GM23338 (cell line): ENCODE measurements around the gene RTKN. TPM values are rescaled to one million over a fixed set of nuclear protein-coding genes. Genes with fewer than 3 reads are reported as not detected.

Experiments used
- ATAC-seq: fragments of 200-7000 bp; cut with Tn5 transposase; 3 replicates; pipeline ENCODE4 v1.9.1; 2020
- DNase-seq: peaks from one replicate; pipeline ENCODE4 v3.0.0-alpha.2; 2015; ENCODE audit warnings: low spot score
- H2AFZ ChIP-seq: fragments of 200-600 bp; sonication (generic); 2 replicates; pipeline ENCODE4 v1.8.0; 2016; ENCODE audit warnings: antibody characterized with exemption, mild to moderate bottlenecking, moderate library complexity
- H3F3A ChIP-seq: fragments of 200-600 bp; sonication (generic); replicated peaks from 2 replicates; pipeline ENCODE4 v1.8.0; 2017; ENCODE audit warnings: antibody characterized with exemption, mixed run types, low read depth
- H3K27ac ChIP-seq: fragments of 200-600 bp; sonication (generic); 2 replicates; pipeline ENCODE4 v1.6.1; 2016; ENCODE audit warnings: low read depth
- H3K27me3 ChIP-seq: fragments of 200-600 bp; sonication (generic); 2 replicates; pipeline ENCODE4 v1.8.0; 2016; ENCODE audit warnings: mild to moderate bottlenecking, mixed run types, moderate library complexity; ENCODE audit not compliant: insufficient read depth
- H3K36me3 ChIP-seq: fragments of 200-600 bp; sonication (generic); 2 replicates; pipeline ENCODE4 v1.8.0; 2016; ENCODE audit warnings: mild to moderate bottlenecking; ENCODE audit not compliant: insufficient read depth
- H3K4me1 ChIP-seq: fragments of 200-600 bp; sonication (generic); 2 replicates; pipeline ENCODE4 v1.8.0; 2016; ENCODE audit warnings: mild to moderate bottlenecking, moderate library complexity; ENCODE audit not compliant: insufficient read depth
- H3K4me2 ChIP-seq: fragments of 200-600 bp; sonication (generic); 2 replicates; pipeline ENCODE4 v1.7.1; 2017; ENCODE audit warnings: mixed run types
- H3K4me3 ChIP-seq: fragments of 200-600 bp; sonication (generic); 2 replicates; pipeline ENCODE4 v1.6.1; 2016; ENCODE audit warnings: mixed run types
- H3K79me2 ChIP-seq: fragments of 200-600 bp; sonication (generic); replicated peaks from 2 replicates; pipeline ENCODE4 v1.8.0; 2017; ENCODE audit warnings: mild to moderate bottlenecking; ENCODE audit not compliant: insufficient read depth
- H3K9me2 ChIP-seq: fragments of 200-600 bp; sonication (generic); 2 replicates; pipeline ENCODE4 v1.8.0; 2017; ENCODE audit not compliant: insufficient read depth
- H4K20me1 ChIP-seq: fragments of 200-600 bp; sonication (generic); replicated peaks from 2 replicates; pipeline ENCODE4 v1.8.0; 2017; ENCODE audit warnings: mild to moderate bottlenecking; ENCODE audit not compliant: insufficient read depth
- H3K27ac Mint-ChIP-seq: 2 replicates; pipeline ENCODE4 v1.8.0; 2020; ENCODE audit warnings: inconsistent platforms, mild to moderate bottlenecking, moderate library complexity, mixed read lengths
- H3K27me3 Mint-ChIP-seq: 3 replicates; pipeline ENCODE4 v1.8.0; 2022; ENCODE audit warnings: low read depth, mild to moderate bottlenecking, moderate library complexity, mixed read lengths, inconsistent platforms; ENCODE audit not compliant: insufficient read depth, poor library complexity
- H3K36me3 Mint-ChIP-seq: 3 replicates; pipeline ENCODE4 v1.8.0; 2021; ENCODE audit warnings: low read depth, mild to moderate bottlenecking, inconsistent platforms, moderate library complexity, mixed read lengths
- H3K4me1 Mint-ChIP-seq: 3 replicates; pipeline ENCODE4 v1.8.0; 2020; ENCODE audit warnings: mild to moderate bottlenecking, inconsistent platforms, mixed read lengths
- H3K4me3 Mint-ChIP-seq: 3 replicates; pipeline ENCODE4 v1.8.0; 2021; ENCODE audit warnings: moderate library complexity, mild to moderate bottlenecking, inconsistent platforms, mixed read lengths
- H3K9me3 Mint-ChIP-seq: 3 replicates; pipeline ENCODE4 v1.8.0; 2020; ENCODE audit warnings: moderate library complexity, mild to moderate bottlenecking, inconsistent platforms, mixed read lengths
- CREB1 ChIP-seq: fragments of 250-450 bp; sonication (Bioruptor Pico); IDR thresholded peaks from 2 replicates; pipeline ENCODE4 v1.5.0; 2020; ENCODE audit warnings: low read depth, mild to moderate bottlenecking, moderate library complexity
- EZH2 ChIP-seq: fragments of 200-600 bp; sonication (generic); IDR thresholded peaks from one replicate; pipeline ENCODE4 v1.8.0; 2017; ENCODE audit warnings: antibody characterized with exemption, mild to moderate bottlenecking, low read depth; ENCODE audit not compliant: unreplicated experiment
- STAT1 ChIP-seq: IDR thresholded peaks from one replicate; pipeline ENCODE4 v1.6.1; 2016; ENCODE audit warnings: antibody characterized with exemption; ENCODE audit not compliant: unreplicated experiment
- ZNF114 ChIP-seq: fragments of 250-450 bp; sonication (Bioruptor Pico); IDR thresholded peaks from 2 replicates; pipeline ENCODE4 v1.5.0; 2020; ENCODE audit warnings: mild to moderate bottlenecking, moderate library complexity
- ZNF331 ChIP-seq: fragments of 250-450 bp; sonication (Bioruptor Pico); IDR thresholded peaks from 2 replicates; pipeline ENCODE4 v1.5.0; 2020; ENCODE audit warnings: low read depth, mild to moderate bottlenecking, moderate library complexity
- polyA plus RNA-seq: library from polyadenylated mRNA; unstranded; fragments of >200 nt; fragmentation: Nextera tagmentation; extraction: Ambion mirVana; gene quantifications from 2 replicates; pipeline ENCODE4 v1.2.1, GENCODE V29; 2016
- total RNA-seq: library from RNA; depleted of rRNA; stranded (reverse); fragments of >200 nt; shearing (Covaris generic); gene quantifications from 2 replicates; pipeline ENCODE4 v1.2.3, GENCODE V29; 2014
- TF ChIP-seq, protein P1 (sequence below): fragments of 250-450 bp; sonication (Bioruptor Pico); IDR thresholded peaks from 2 replicates; pipeline ENCODE4 v1.5.0; 2020; ENCODE audit warnings: mild to moderate bottlenecking, moderate library complexity
- TF ChIP-seq, protein P2 (sequence below): IDR thresholded peaks from 2 replicates; pipeline ENCODE4 v1.6.1; 2016; ENCODE audit warnings: antibody characterized with exemption
- TF ChIP-seq, protein P3 (sequence below), 2 experiments: fragments of 200-600 bp in 1 of 2; sonication (generic) in 1 of 2; conservative IDR thresholded peaks; 2 replicates each; pipeline versions ENCODE4 v1.5.1 to v1.6.1; 2016 to 2017; ENCODE audit warnings: antibody characterized with exemption in 2 of 2, low read depth in 2 of 2, mild to moderate bottlenecking in 2 of 2, moderate library complexity in 1 of 2
- TF ChIP-seq, protein P4 (sequence below): IDR thresholded peaks from one replicate; pipeline ENCODE4 v1.6.1; 2018; ENCODE audit warnings: antibody characterized with exemption; ENCODE audit not compliant: unreplicated experiment

The RTKN gene
- total and polyA plus RNA-seq, 2 experiments from 2014 or later, result 24.5 to 50.0 TPM

DNA sequence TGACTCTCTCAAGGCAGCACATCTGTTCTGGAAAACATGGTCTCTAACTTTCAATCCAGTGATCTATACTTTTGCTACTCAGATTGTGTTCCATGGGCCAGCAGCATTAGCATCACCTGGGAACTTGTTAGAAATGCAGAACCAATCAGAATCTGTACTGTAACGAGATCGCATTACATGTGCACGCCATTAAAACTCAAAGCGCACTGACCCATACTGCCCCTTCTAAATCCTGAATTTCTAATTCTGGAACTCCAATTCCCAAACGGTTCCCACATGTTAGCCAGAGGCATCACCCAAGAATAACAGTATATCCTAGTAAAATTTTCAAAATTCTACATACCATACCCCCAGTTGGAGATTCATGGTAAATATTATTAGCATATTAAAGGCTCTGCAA, 51.1 kb downstream of the RTKN start (continued):
- TF ChIP-seq, protein P1, sequence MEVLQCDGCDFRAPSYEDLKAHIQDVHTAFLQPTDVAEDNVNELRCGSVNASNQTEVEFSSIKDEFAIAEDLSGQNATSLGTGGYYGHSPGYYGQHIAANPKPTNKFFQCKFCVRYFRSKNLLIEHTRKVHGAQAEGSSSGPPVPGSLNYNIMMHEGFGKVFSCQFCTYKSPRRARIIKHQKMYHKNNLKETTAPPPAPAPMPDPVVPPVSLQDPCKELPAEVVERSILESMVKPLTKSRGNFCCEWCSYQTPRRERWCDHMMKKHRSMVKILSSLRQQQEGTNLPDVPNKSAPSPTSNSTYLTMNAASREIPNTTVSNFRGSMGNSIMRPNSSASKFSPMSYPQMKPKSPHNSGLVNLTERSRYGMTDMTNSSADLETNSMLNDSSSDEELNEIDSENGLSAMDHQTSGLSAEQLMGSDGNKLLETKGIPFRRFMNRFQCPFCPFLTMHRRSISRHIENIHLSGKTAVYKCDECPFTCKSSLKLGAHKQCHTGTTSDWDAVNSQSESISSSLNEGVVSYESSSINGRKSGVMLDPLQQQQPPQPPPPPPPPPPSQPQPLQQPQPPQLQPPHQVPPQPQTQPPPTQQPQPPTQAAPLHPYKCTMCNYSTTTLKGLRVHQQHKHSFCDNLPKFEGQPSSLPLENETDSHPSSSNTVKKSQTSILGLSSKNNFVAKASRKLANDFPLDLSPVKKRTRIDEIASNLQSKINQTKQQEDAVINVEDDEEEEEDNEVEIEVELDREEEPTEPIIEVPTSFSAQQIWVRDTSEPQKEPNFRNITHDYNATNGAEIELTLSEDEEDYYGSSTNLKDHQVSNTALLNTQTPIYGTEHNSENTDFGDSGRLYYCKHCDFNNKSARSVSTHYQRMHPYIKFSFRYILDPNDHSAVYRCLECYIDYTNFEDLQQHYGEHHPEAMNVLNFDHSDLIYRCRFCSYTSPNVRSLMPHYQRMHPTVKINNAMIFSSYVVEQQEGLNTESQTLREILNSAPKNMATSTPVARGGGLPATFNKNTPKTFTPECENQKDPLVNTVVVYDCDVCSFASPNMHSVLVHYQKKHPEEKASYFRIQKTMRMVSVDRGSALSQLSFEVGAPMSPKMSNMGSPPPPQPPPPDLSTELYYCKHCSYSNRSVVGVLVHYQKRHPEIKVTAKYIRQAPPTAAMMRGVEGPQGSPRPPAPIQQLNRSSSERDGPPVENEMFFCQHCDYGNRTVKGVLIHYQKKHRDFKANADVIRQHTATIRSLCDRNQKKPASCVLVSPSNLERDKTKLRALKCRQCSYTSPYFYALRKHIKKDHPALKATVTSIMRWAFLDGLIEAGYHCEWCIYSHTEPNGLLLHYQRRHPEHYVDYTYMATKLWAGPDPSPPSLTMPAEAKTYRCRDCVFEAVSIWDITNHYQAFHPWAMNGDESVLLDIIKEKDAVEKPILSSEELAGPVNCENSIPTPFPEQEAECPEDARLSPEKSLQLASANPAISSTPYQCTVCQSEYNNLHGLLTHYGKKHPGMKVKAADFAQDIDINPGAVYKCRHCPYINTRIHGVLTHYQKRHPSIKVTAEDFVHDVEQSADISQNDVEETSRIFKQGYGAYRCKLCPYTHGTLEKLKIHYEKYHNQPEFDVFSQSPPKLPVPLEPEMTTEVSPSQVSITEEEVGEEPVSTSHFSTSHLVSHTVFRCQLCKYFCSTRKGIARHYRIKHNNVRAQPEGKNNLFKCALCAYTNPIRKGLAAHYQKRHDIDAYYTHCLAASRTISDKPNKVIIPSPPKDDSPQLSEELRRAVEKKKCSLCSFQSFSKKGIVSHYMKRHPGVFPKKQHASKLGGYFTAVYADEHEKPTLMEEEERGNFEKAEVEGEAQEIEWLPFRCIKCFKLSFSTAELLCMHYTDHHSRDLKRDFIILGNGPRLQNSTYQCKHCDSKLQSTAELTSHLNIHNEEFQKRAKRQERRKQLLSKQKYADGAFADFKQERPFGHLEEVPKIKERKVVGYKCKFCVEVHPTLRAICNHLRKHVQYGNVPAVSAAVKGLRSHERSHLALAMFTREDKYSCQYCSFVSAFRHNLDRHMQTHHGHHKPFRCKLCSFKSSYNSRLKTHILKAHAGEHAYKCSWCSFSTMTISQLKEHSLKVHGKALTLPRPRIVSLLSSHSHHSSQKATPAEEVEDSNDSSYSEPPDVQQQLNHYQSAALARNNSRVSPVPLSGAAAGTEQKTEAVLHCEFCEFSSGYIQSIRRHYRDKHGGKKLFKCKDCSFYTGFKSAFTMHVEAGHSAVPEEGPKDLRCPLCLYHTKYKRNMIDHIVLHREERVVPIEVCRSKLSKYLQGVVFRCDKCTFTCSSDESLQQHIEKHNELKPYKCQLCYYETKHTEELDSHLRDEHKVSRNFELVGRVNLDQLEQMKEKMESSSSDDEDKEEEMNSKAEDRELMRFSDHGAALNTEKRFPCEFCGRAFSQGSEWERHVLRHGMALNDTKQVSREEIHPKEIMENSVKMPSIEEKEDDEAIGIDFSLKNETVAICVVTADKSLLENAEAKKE (CRISPR knock-in tag), result no peak

DNA sequence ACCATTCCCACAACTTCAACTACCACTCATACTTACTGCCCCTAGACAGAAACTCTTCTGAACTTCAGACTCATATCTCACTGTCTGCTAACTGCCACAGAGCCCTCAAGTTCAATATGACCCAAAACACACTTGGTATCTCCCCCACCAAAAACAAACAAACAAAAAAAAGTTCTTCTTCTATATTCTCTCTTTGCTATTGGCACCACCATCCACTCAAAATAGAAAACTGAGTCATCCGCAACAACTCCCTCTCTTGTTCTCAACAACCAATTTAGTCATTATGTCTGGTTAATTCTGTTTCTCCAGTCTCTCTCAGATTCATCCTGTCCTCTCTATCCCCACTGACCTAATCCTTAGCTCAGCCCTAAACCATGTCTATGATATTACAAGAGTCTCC, 54.4 kb downstream of the RTKN start:
- DNase-seq (no peak), ATAC-seq (no peak)
- H3K4me3 ChIP-seq, result no peak overlapping the region
- H3F3A ChIP-seq, result no peaks in the 10 kb centered on the region
- no peaks in the 10 kb centered on the region for H3K27me3 ChIP-seq
- H4K20me1 ChIP-seq, result peaks cover 38% of the 10 kb centered on the region
- no peak overlapping the region for H2AFZ ChIP-seq
- H3K36me3 ChIP-seq, result peaks cover 3% of the 10 kb centered on the region; the same call in 1 of the 2 replicates
- peaks cover 12% of the 10 kb centered on the region for H3K4me1 ChIP-seq
- H3K9me2 ChIP-seq, result no peaks in the 10 kb centered on the region
- no peak overlapping the region for H3K27ac ChIP-seq
- peaks cover 87% of the 10 kb centered on the region for H3K79me2 ChIP-seq
- H3K27me3 Mint-ChIP-seq, result peaks cover 3% of the 10 kb centered on the region
- H3K4me2 ChIP-seq, result no peak overlapping the region
- no peak overlapping the region for H3K4me3 Mint-ChIP-seq
- H3K4me1 Mint-ChIP-seq, result peaks cover 10% of the 10 kb centered on the region; the same call in 2 of the 3 replicates
- no peaks in the 10 kb centered on the region; the same call in 2 of the 3 replicates for H3K36me3 Mint-ChIP-seq
- no peak overlapping the region for H3K27ac Mint-ChIP-seq
- no peaks in the 10 kb centered on the region for H3K9me3 Mint-ChIP-seq
- TF ChIP-seq, protein P2, sequence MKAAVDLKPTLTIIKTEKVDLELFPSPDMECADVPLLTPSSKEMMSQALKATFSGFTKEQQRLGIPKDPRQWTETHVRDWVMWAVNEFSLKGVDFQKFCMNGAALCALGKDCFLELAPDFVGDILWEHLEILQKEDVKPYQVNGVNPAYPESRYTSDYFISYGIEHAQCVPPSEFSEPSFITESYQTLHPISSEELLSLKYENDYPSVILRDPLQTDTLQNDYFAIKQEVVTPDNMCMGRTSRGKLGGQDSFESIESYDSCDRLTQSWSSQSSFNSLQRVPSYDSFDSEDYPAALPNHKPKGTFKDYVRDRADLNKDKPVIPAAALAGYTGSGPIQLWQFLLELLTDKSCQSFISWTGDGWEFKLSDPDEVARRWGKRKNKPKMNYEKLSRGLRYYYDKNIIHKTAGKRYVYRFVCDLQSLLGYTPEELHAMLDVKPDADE, result no peak
- TF ChIP-seq ZNF331 (no peak), CREB1 (no peak), EZH2 (no peak), STAT1 (no peak), ZNF114 (CRISPR knock-in tag) (no peak)
- TF ChIP-seq, protein P3, sequence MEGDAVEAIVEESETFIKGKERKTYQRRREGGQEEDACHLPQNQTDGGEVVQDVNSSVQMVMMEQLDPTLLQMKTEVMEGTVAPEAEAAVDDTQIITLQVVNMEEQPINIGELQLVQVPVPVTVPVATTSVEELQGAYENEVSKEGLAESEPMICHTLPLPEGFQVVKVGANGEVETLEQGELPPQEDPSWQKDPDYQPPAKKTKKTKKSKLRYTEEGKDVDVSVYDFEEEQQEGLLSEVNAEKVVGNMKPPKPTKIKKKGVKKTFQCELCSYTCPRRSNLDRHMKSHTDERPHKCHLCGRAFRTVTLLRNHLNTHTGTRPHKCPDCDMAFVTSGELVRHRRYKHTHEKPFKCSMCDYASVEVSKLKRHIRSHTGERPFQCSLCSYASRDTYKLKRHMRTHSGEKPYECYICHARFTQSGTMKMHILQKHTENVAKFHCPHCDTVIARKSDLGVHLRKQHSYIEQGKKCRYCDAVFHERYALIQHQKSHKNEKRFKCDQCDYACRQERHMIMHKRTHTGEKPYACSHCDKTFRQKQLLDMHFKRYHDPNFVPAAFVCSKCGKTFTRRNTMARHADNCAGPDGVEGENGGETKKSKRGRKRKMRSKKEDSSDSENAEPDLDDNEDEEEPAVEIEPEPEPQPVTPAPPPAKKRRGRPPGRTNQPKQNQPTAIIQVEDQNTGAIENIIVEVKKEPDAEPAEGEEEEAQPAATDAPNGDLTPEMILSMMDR (conservative IDR thresholded peaks at IDR 0.05; ENCODE audit: low read depth in 2 of 2), result no peak
- TF ChIP-seq, protein P4, sequence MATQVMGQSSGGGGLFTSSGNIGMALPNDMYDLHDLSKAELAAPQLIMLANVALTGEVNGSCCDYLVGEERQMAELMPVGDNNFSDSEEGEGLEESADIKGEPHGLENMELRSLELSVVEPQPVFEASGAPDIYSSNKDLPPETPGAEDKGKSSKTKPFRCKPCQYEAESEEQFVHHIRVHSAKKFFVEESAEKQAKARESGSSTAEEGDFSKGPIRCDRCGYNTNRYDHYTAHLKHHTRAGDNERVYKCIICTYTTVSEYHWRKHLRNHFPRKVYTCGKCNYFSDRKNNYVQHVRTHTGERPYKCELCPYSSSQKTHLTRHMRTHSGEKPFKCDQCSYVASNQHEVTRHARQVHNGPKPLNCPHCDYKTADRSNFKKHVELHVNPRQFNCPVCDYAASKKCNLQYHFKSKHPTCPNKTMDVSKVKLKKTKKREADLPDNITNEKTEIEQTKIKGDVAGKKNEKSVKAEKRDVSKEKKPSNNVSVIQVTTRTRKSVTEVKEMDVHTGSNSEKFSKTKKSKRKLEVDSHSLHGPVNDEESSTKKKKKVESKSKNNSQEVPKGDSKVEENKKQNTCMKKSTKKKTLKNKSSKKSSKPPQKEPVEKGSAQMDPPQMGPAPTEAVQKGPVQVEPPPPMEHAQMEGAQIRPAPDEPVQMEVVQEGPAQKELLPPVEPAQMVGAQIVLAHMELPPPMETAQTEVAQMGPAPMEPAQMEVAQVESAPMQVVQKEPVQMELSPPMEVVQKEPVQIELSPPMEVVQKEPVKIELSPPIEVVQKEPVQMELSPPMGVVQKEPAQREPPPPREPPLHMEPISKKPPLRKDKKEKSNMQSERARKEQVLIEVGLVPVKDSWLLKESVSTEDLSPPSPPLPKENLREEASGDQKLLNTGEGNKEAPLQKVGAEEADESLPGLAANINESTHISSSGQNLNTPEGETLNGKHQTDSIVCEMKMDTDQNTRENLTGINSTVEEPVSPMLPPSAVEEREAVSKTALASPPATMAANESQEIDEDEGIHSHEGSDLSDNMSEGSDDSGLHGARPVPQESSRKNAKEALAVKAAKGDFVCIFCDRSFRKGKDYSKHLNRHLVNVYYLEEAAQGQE, result no peak
